Prostate gland (tissue), 2 donors: ENCODE data around the gene MRTFB.

ENCODE experiments used
- CTCF ChIP-seq, 4 experiments: fragments of 200-600 bp in 2 of 4; fragments of 450-650 bp in 2 of 4; sonication (generic) in 2 of 4; IDR thresholded peaks; 1 replicate in 3 of 4; 2 replicates in 1 of 4; pipeline ENCODE4 v1.5.1; 2016 to 2019; ENCODE audit warnings: antibody characterized with exemption in 4 of 4, mild to moderate bottlenecking in 2 of 4, moderate library complexity in 2 of 4
- POLR2A ChIP-seq: fragments of 450-650 bp; IDR thresholded peaks from one replicate; pipeline ENCODE4 v1.6.1; 2016; ENCODE audit warnings: antibody characterized with exemption, mild to moderate bottlenecking
- POLR2AphosphoS5 ChIP-seq: sonication (generic); formaldehyde crosslinking; IDR thresholded peaks from one replicate; pipeline ENCODE4 v1.6.1; 2017; ENCODE audit warnings: antibody characterized with exemption

DNA sequence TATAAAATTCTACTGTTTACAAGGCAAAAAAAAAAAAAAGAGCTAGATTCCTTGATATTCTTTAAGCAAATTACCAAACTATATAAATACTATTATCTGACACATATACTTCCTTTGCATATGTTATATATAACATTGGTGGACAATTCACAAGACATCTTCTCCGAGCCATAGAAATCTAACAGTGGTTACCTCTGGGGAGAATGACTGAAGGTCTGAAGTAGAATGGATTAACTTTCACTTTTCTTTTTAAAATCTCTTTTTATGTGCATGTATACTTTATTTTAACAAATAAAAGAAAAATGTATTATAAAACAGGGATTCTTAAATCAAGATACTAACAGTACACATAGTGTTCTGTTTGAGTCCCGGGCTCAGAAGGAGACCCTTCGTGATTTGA is 131.0 kb downstream of the MRTFB start:
- TF ChIP-seq POLR2AphosphoS5 (no peak), CTCF (IDR thresholded peaks at IDR 0.05) (no peak), POLR2A (no peak)
